ENCODE measurements around the gene RFC2.
"Not testable (repeated sequence)": the region's sequence is repeated elsewhere in the genome, so short reads cannot be mapped to it uniquely, and the experiment has no call there.

RFC2 gene

DNA sequence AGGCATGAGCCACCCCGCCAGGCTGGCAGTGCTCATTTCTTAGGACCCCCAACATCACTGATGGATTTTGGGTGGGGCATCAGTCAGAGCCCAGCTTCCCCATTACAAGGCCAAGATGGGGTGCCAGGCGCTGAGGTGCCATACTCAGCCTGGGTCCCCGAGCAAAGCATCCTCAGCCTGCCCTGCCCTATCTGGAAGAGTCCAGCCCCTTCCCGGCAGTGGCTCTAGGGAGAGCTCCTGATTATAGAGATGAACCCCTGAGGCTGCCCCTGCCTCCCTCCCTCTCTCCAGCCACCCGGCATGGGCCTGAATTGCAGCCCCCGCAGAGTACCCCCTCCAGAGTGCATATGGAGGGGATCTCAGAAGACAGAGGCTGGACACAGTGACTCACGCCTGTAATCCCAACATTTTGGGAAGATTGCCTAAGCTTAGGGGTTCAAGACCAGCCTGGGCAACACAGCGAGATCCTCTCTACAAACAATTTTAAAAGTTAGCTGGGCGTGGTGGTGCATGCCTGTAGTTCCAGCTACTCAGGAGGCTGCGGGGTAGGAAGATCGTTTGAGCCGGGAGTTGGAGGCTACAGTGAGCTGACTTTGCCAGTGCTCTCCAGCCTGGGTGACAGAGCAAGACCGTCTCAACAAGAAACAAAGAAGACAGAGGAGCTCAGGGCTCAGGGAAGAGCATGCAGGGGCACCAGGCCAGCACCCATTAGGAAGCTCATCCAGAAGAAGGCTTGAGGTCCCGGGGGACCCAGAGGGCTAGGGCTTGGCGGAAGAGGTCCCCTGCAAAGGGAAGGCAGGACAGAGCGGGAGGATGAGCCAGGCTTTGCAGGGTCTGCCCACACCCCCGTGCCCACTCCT lies 31.1 kb downstream of the RFC2 start:
- Histone ChIP-seq H3K9me3 (ENCODE audit: control insufficient read depth in 1 of 2, low read length in 2 of 2) (no peaks in the 10 kb centered on the region), H3K4me3 (ENCODE audit: low read depth in 1 of 2, low read length in 2 of 2) (no peak overlapping the region), H3K36me3 (ENCODE audit: control insufficient read depth in 1 of 2, insufficient read depth in 2 of 2, low read length in 2 of 2) (peaks cover 0 to 10% of the 10 kb centered on the region in 2 donors), H3K27me3 (ENCODE audit: low read depth, low read length) (no peaks in the 10 kb centered on the region), H3K4me1 (ENCODE audit: control insufficient read depth in 1 of 2, insufficient read depth in 2 of 2, low read length in 2 of 2) (no peaks in the 10 kb centered on the region), H3K27ac (ENCODE audit: low read length) (no peak overlapping the region)

DNA sequence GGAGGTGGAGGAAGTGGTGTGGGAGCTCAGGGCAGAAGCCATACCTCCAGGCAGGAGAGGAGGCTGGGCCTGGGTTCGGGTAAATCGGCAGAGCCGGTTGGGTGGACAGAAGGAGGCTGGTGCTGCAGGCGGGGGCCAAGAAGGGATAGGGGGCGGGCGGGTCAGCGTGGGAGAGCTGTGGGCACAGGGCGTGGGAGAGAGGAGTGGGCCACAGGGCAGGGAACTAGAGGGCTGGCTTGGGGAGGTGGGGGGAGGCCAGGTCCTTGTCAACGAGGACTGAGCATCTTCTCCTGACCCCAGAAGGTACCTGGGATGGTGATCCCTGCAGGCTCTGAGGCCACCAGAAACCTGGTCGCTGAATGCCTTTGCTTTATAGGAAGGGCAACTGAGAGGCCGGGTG lies 32.5 kb downstream of the RFC2 start:
- Histone ChIP-seq H3K27ac (ENCODE audit: low read length) (no peak overlapping the region), H3K4me3 (ENCODE audit: low read depth in 1 of 2, low read length in 2 of 2) (no peak overlapping the region)

DNA sequence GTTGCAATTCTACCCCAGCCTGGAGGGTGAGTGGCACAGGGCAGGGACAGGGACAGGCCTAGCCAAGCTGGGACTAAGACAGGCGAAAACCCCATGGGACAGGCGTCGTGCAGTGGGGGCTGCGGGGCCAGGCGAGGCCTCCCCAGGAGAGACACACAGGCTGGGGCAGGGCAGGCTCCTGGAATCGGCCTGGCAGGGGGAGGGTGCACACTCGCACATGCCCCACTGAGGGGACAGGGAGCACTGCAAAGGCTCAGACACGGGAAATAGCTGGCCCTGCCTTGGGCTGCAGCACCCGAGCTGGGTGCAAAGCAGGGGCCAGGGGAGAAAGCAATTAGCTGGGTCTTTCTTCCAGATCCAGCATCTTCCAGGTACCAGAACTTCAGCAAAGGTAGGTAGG lies 34.0 kb downstream of the RFC2 start:
- Histone ChIP-seq H3K9me3 (ENCODE audit: control insufficient read depth in 1 of 2, low read length in 2 of 2) (no peaks in the 10 kb centered on the region), H3K4me1 (ENCODE audit: control insufficient read depth in 1 of 2, insufficient read depth in 2 of 2, low read length in 2 of 2) (no peaks in the 10 kb centered on the region), H3K27me3 (ENCODE audit: low read depth, low read length) (no peaks in the 10 kb centered on the region), H3K27ac (ENCODE audit: low read length) (no peak overlapping the region), H3K36me3 (ENCODE audit: control insufficient read depth in 1 of 2, insufficient read depth in 2 of 2, low read length in 2 of 2) (peaks cover 0 to 4% of the 10 kb centered on the region in 2 donors), H3K4me3 (ENCODE audit: low read depth in 1 of 2, low read length in 2 of 2) (no peak overlapping the region)

More for the DNA sequence above, 32.5 kb downstream of the RFC2 start:
- Histone ChIP-seq H3K36me3 (ENCODE audit: control insufficient read depth in 1 of 2, insufficient read depth in 2 of 2, low read length in 2 of 2) (peaks cover 0 to 10% of the 10 kb centered on the region in 2 donors), H3K27me3 (ENCODE audit: low read depth, low read length) (no peaks in the 10 kb centered on the region), H3K9me3 (ENCODE audit: control insufficient read depth in 1 of 2, low read length in 2 of 2) (no peaks in the 10 kb centered on the region), H3K4me1 (ENCODE audit: control insufficient read depth in 1 of 2, insufficient read depth in 2 of 2, low read length in 2 of 2) (no peaks in the 10 kb centered on the region)

DNA sequence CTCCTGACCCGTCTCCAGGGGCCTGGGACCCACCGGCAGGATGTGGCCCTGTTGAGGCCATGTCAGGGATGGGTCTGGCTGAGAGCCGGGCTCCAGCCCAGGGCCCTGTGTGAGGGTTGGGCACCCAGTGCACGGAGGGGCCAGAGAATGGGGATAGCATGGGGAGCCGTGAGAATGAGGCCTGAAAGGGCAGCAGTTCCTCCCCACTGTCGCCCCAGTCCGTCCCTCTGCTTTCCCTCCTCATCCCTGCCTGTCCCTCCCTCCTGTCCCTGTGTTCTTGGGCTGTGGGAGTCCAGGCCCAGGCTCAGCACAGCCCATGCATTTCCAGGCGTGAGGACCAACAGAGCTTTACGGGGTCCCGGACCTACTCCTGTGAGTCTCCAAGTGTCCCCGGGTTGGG lies 34.8 kb downstream of the RFC2 start:
- H3K27me3 ChIP-seq (ENCODE audit: low read depth, low read length), result no peaks in the 10 kb centered on the region
- no peak overlapping the region for H3K27ac ChIP-seq (ENCODE audit: low read length)
- no peaks in the 10 kb centered on the region for H3K4me1 ChIP-seq (ENCODE audit: control insufficient read depth in 1 of 2, insufficient read depth in 2 of 2, low read length in 2 of 2)
- no peaks in the 10 kb centered on the region for H3K9me3 ChIP-seq (ENCODE audit: control insufficient read depth in 1 of 2, low read length in 2 of 2)
- H3K36me3 ChIP-seq (ENCODE audit: control insufficient read depth in 1 of 2, insufficient read depth in 2 of 2, low read length in 2 of 2), result no peaks in the 10 kb centered on the region
- H3K4me3 ChIP-seq (ENCODE audit: low read depth in 1 of 2, low read length in 2 of 2), result no peak overlapping the region

DNA sequence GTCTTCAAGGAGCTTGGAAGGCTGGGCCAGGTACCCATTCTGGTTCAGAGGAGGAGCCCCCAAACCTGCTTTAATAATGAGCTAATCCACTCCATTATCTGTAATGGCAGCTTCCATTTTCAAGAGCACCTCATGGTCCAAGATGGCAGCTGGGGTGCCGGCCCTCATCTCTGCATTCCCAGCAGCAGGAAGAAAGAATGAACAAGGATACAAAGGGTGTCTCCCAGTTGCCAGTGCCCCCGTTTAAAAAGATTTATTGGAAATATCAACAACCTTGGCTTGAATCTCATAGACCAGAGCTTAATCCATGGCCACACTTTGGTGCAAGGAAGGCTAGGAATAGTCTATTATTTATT lies 35.9 kb downstream of the RFC2 start:
- H3K27me3 ChIP-seq (ENCODE audit: low read depth, low read length), result no peaks in the 10 kb centered on the region
- H3K9me3 ChIP-seq (ENCODE audit: control insufficient read depth in 1 of 2, low read length in 2 of 2), result no peaks in the 10 kb centered on the region
- no peaks in the 10 kb centered on the region for H3K4me1 ChIP-seq (ENCODE audit: control insufficient read depth in 1 of 2, insufficient read depth in 2 of 2, low read length in 2 of 2)
- no peaks in the 10 kb centered on the region for H3K36me3 ChIP-seq (ENCODE audit: control insufficient read depth in 1 of 2, insufficient read depth in 2 of 2, low read length in 2 of 2)
- H3K27ac ChIP-seq (ENCODE audit: low read length), result no peak overlapping the region
- H3K4me3 ChIP-seq (ENCODE audit: low read depth in 1 of 2, low read length in 2 of 2), result no peak overlapping the region

DNA sequence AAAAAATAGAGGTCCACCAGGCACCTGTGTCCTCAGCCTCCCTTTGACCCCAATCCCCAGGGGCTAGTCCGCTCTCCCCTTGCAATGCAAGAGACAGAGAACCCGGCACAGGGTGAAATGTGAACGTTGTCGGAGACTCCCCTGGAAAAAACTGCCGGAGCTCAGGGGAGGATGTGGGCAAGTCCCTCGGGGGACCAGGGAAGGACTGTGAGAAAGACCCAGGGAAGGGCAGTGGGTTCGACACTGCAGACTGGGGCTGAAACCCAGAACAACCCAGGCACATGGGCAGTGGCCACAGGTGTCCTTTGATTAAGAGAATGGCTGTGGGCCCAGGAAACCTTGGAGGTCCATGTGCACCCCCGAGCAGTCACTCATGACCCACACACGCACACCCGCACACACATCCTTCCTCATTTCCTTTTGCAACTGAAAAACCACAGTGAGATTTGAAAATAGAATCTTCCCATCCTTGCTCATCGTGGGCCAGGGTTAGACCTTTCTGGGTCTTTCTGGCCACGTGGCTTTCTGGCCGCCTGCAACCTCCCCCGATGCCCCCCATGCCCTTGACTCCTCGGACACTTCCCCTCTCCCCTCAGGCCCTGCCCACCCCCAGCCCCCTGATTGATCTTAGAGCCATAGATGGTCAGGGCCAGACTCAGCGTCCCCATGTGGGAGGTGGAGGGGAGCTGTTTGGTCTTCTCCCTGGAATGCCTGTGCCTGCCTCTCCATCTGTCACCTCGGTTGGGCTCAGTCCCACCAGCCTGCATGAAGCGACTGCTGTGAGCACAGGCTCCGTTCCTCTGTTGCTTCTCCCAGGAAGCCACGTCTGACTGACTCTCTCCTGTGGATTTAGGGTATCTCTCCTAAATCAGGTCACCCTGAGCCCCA lies 36.5 kb downstream of the RFC2 start:
- H3K27me3 ChIP-seq (ENCODE audit: low read depth, low read length), result no peaks in the 10 kb centered on the region
- no peak overlapping the region for H3K27ac ChIP-seq (ENCODE audit: low read length)
- H3K4me1 ChIP-seq (ENCODE audit: control insufficient read depth in 1 of 2, insufficient read depth in 2 of 2, low read length in 2 of 2), result no peaks in the 10 kb centered on the region
- no peaks in the 10 kb centered on the region for H3K9me3 ChIP-seq (ENCODE audit: control insufficient read depth in 1 of 2, low read length in 2 of 2)
- H3K36me3 ChIP-seq (ENCODE audit: control insufficient read depth in 1 of 2, insufficient read depth in 2 of 2, low read length in 2 of 2), result no peaks in the 10 kb centered on the region
- no peak overlapping the region for H3K4me3 ChIP-seq (ENCODE audit: low read depth in 1 of 2, low read length in 2 of 2)

DNA sequence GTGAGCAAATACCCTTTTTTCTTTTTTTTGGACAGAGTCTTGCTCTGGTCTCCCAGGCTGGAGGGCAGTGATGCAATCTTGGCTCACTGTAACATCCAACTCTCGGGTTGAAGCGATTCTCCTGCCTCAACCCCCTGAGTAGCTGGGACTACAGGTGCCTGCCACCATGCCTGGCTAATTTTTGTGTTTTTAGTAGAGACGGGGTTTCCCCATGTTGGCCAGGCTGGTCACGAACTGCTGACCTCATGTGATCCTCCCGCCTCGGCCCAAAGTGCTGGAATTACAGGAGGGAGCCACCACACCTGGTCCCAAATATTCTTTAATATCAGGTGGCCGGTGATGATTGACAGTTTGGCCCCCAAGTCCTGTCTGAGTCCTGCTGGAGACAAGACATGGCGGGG lies 37.8 kb downstream of the RFC2 start:
- Histone ChIP-seq H3K4me1 (ENCODE audit: control insufficient read depth in 1 of 2, insufficient read depth in 2 of 2, low read length in 2 of 2) (no peaks in the 10 kb centered on the region), H3K9me3 (ENCODE audit: control insufficient read depth in 1 of 2, low read length in 2 of 2) (no peaks in the 10 kb centered on the region), H3K27me3 (ENCODE audit: low read depth, low read length) (no peaks in the 10 kb centered on the region), H3K4me3 (ENCODE audit: low read depth in 1 of 2, low read length in 2 of 2) (no peak overlapping the region), H3K36me3 (ENCODE audit: control insufficient read depth in 1 of 2, insufficient read depth in 2 of 2, low read length in 2 of 2) (no peaks in the 10 kb centered on the region), H3K27ac (ENCODE audit: low read length) (no peak overlapping the region)

DNA sequence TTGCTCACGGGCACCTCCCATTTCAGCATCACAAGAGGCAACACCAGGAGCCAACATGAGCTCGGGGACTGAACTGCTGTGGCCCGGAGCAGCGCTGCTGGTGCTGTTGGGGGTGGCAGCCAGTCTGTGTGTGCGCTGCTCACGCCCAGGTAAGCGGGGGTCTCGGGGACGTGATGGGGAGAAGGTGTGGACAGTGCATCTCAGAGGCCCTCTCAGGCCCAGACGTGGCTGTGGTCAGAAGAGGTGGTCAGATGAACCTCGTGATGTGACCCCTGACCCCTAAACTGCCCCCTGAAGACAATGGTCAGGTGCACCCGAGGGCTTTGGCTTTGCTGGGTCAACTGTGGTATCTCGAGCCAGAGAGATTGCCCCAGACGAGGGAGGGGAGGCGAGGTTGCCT lies 38.3 kb downstream of the RFC2 start:
- no peaks in the 10 kb centered on the region for H3K9me3 ChIP-seq (ENCODE audit: control insufficient read depth in 1 of 2, low read length in 2 of 2)
- H3K27ac ChIP-seq (ENCODE audit: low read length), result no peak overlapping the region
- no peaks in the 10 kb centered on the region for H3K4me1 ChIP-seq (ENCODE audit: control insufficient read depth in 1 of 2, insufficient read depth in 2 of 2, low read length in 2 of 2)
- H3K36me3 ChIP-seq (ENCODE audit: control insufficient read depth in 1 of 2, insufficient read depth in 2 of 2, low read length in 2 of 2), result no peaks in the 10 kb centered on the region
- no peak overlapping the region for H3K4me3 ChIP-seq (ENCODE audit: low read depth in 1 of 2, low read length in 2 of 2)
- H3K27me3 ChIP-seq (ENCODE audit: low read depth, low read length), result no peaks in the 10 kb centered on the region

DNA sequence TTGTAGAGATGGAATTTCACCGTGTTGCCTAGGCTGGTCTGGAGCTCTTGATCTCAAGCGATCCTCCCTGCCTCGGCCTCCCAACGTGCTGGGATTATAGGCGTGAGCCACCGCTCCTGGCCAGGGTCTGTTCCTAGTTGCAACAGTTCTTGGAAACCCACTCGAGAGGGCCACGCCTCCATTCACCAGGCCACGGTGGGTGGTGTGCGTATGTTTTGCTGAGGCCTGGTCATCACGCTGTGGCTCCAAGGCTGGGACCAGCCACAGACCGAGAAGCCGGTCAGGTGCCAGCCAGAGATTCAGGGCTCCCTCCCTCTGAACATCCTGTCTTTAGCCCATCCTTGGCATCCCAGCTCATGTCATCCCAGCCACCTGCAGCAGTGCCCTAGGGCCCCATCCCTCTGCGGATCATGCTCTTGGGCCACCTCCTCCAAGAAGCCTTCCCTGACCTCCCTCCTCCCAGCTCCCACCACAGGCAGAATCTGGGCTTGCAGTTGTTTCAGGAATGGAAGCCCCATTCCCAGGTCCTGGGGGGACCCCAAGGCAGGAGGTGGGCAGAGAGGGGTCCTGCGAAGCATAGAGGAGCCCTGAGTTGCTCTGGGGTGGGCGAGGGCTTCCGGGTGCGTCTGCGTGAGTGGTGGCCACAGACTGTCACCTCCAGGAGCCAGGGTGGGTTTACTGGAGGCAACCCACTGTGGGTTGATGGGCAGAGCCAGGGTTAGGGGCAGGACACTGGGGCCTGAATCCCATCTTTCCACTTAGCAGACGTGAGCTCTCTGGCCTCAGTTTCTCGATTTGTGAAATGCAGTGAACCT lies 39.2 kb downstream of the RFC2 start:
- H3K27ac ChIP-seq (ENCODE audit: low read length), result no peak overlapping the region
- H3K9me3 ChIP-seq (ENCODE audit: control insufficient read depth in 1 of 2, low read length in 2 of 2), result no peaks in the 10 kb centered on the region
- no peaks in the 10 kb centered on the region for H3K27me3 ChIP-seq (ENCODE audit: low read depth, low read length)
- no peaks in the 10 kb centered on the region for H3K36me3 ChIP-seq (ENCODE audit: control insufficient read depth in 1 of 2, insufficient read depth in 2 of 2, low read length in 2 of 2)
- no peaks in the 10 kb centered on the region for H3K4me1 ChIP-seq (ENCODE audit: control insufficient read depth in 1 of 2, insufficient read depth in 2 of 2, low read length in 2 of 2)
- no peak overlapping the region for H3K4me3 ChIP-seq (ENCODE audit: low read depth in 1 of 2, low read length in 2 of 2)

DNA sequence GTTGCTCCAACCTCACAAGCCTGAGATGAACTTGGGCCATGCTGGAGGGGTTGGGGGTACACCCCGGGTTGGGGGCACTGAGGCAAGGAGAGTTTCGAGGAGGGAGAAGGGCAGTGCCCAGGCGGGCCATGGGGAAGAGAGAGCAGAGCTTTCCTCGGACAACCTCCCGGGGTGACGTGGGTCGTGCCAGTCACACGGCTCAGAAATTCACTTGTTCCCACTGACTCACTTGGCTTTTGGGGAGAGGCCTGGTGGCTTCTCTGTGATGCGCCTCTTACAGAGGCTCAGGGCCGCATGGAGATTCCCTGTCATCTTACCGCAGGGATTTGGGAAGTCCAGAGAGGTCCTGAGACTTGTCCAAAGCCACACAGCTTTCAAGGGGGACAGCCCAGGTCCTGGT lies 41.5 kb downstream of the RFC2 start:
- Histone ChIP-seq H3K27ac (ENCODE audit: low read length) (no peak overlapping the region), H3K27me3 (ENCODE audit: low read depth, low read length) (no peaks in the 10 kb centered on the region), H3K4me1 (ENCODE audit: control insufficient read depth in 1 of 2, insufficient read depth in 2 of 2, low read length in 2 of 2) (no peaks in the 10 kb centered on the region), H3K36me3 (ENCODE audit: control insufficient read depth in 1 of 2, insufficient read depth in 2 of 2, low read length in 2 of 2) (no peaks in the 10 kb centered on the region), H3K4me3 (ENCODE audit: low read depth in 1 of 2, low read length in 2 of 2) (no peak overlapping the region), H3K9me3 (ENCODE audit: control insufficient read depth in 1 of 2, low read length in 2 of 2) (no peaks in the 10 kb centered on the region)

DNA sequence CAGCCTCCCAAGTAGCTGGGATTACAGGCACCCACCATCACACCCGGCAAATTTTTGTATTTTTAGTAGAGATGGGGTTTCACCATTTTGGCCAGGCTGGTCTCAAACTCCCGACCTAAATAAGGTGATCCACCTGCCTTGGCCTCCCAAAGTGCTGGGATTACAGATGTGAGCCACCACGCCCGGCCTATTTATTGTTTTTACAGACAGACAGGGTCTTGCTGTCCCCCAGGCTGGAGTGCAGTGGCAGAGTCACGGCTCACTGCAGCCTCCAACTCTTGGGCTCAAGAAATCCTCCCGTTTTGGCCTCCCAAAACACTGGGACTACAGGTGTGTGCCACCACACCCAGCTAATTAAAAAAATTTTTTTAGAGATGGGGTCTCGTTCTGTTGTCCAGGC lies 46.0 kb downstream of the RFC2 start:
- not testable (repeated sequence) for H3K4me1 ChIP-seq (ENCODE audit: control insufficient read depth in 1 of 2, insufficient read depth in 2 of 2, low read length in 2 of 2); H3K4me3 ChIP-seq (ENCODE audit: low read depth in 1 of 2, low read length in 2 of 2); H3K9me3 ChIP-seq (ENCODE audit: control insufficient read depth in 1 of 2, low read length in 2 of 2); H3K27me3 ChIP-seq (ENCODE audit: low read depth, low read length); H3K27ac ChIP-seq (ENCODE audit: low read length); H3K36me3 ChIP-seq (ENCODE audit: control insufficient read depth in 1 of 2, insufficient read depth in 2 of 2, low read length in 2 of 2)
